A172 (cell line): ENCODE results near the gene HOXC10. TPM values are rescaled to one million over a fixed set of nuclear protein-coding genes. Genes with fewer than 3 reads are reported as not detected.

Source experiments
- DNase-seq: peaks from one replicate; pipeline ENCODE4 v3.0.0-alpha.2; 2015; ENCODE audit warnings: low spot score
- total RNA-seq: library from RNA; depleted of rRNA; stranded (reverse); fragments of >200 nt; shearing (Covaris generic); gene quantifications from 2 replicates; pipeline ENCODE4 v1.2.3, GENCODE V29; 2014

The HOXC10 gene
- total RNA-seq, 1 experiment from 2014 or later, result 4.4 TPM

- DNase-seq, result no peak
Observed at GRCh38 chr12:54029529-54030441, 44.8 kb downstream of the HOXC10 start.

GRCh38 chr12:54030442-54030801 lies 45.5 kb downstream of the HOXC10 start:
- no peak for DNase-seq

GRCh38 chr12:54030889-54031471 lies 46.0 kb downstream of the HOXC10 start:
- no peak for DNase-seq

- DNase-seq, result no peak
Observed at GRCh38 chr12:54031480-54031879, 46.5 kb downstream of the HOXC10 start.

- no peak for DNase-seq
Observed at GRCh38 chr12:54032086-54032619, 47.2 kb downstream of the HOXC10 start.

GRCh38 chr12:54032627-54033100 lies 47.7 kb downstream of the HOXC10 start, which contains the start of gene HOXC5:
TSS of gene HOXC5 (plus strand) at chr12:54033050. CDS start at chr12:54033123, 73 bp downstream.
- DNase-seq, result peak; percentile 69

GRCh38 chr12:54033106-54033979 lies 48.4 kb downstream of the HOXC10 start:
- DNase-seq, result no peak

GRCh38 chr12:54033980-54034784 lies 49.2 kb downstream of the HOXC10 start:
- DNase-seq, result no peak

GRCh38 chr12:54034785-54035310 lies 49.9 kb downstream of the HOXC10 start:
- no peak for DNase-seq

GRCh38 chr12:54035568-54036264 lies 50.8 kb downstream of the HOXC10 start:
- no peak for DNase-seq

- peak; percentile 59 for DNase-seq
Observed at GRCh38 chr12:54036620-54037359, 51.8 kb downstream of the HOXC10 start.

GRCh38 chr12:54037360-54038283 lies 52.7 kb downstream of the HOXC10 start:
- no peak for DNase-seq

- DNase-seq, result no peak
Observed at GRCh38 chr12:54038284-54038870, 53.4 kb downstream of the HOXC10 start.

- no peak for DNase-seq
Observed at GRCh38 chr12:54038871-54039414, 54.0 kb downstream of the HOXC10 start.

- DNase-seq, result no peak
Observed at GRCh38 chr12:54039417-54040147, 54.6 kb downstream of the HOXC10 start.
